Measurements from ENCODE around the gene STRBP. TPM values are rescaled to one million over a fixed set of nuclear protein-coding genes. Genes with fewer than 3 reads are reported as not detected.

Gene STRBP
- total RNA-seq, 1 experiment from 2014 or later, result 74.0 TPM

DNA sequence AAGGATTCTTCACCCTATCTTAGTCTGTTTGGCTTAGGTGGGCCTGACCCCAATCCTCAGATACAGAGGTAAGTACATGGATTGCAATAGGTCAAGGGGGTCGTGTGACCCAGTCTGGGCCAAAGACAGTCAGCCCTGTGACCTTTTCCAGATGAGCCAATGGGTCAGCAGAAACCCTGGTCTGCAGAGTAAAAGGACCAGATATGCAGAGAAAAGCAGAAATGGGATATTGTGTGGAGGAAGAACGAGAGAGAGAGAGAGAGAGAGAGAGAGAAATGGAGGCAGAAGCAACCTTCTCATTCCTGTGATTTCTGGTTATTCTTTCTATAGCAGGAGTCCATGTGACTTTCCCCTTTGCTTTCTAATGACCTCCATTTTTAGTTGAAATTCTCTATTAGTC, 47.2 kb upstream of the STRBP start:
- H3K4me3 Mint-ChIP-seq, result no peak overlapping the region
- H3K56ac ChIP-seq (ENCODE audit: insufficient read length, low read depth, low read length), result no peak overlapping the region
- H3K27ac ChIP-seq (ENCODE audit: insufficient read length, low read depth, low read length), result no peak overlapping the region
- H3K27me3 ChIP-seq (ENCODE audit: insufficient read depth, low read length), result no peaks in the 10 kb centered on the region
- H3T11ph ChIP-seq (ENCODE audit: low read length), result no peak overlapping the region
- peaks cover 7 to 11% of the 10 kb centered on the region in 2 experiments for H3K4me1 Mint-ChIP-seq
- H3K4me1 ChIP-seq (ENCODE audit: insufficient read depth, low read length), result no peaks in the 10 kb centered on the region
- no peak overlapping the region for H2BK20ac ChIP-seq (ENCODE audit: low read depth, low read length, poor library complexity, severe bottlenecking)
- no peaks in the 10 kb centered on the region for H3K36me3 Mint-ChIP-seq (ENCODE audit: insufficient read depth in 1 of 3, low read depth in 3 of 3)
- no peak overlapping the region for H3K18ac ChIP-seq (ENCODE audit: insufficient read length, low read depth, low read length)
- no peak overlapping the region for H2BK15ac ChIP-seq (ENCODE audit: low read depth, low read length)
- H3K9me3 Mint-ChIP-seq, result peaks cover 0 to 2% of the 10 kb centered on the region in 2 experiments; a peak in 1 of 5 replicates
- H2AK5ac ChIP-seq (ENCODE audit: insufficient read length, low read length), result no peak overlapping the region
- H4K91ac ChIP-seq (ENCODE audit: insufficient read length, low read depth, low read length), result no peak overlapping the region
- peaks cover 9% of the 10 kb centered on the region for H3K27me3 Mint-ChIP-seq (ENCODE audit: low read depth)
- H3K9ac ChIP-seq (ENCODE audit: extremely low read depth, insufficient read length, low read length), result no peak overlapping the region
- H2BK12ac ChIP-seq (ENCODE audit: insufficient read length, low read depth, low read length), result no peak overlapping the region
- H3K23ac ChIP-seq (ENCODE audit: insufficient read length, low read depth, low read length), result no peak overlapping the region
- H3K27ac Mint-ChIP-seq, result no peak overlapping the region
- H3K23me2 ChIP-seq (ENCODE audit: insufficient read length, low read depth, low read length, poor library complexity, severe bottlenecking), result no peaks in the 10 kb centered on the region
- H3K14ac ChIP-seq (ENCODE audit: insufficient read depth, low read length), result no peak overlapping the region
- no peak overlapping the region for H2BK120ac ChIP-seq (ENCODE audit: low read depth, low read length, poor library complexity, severe bottlenecking)
- no peak overlapping the region for H3K4ac ChIP-seq (ENCODE audit: low read depth, low read length)
- H3K9me3 ChIP-seq (ENCODE audit: control insufficient read depth, low read depth, low read length), result no peaks in the 10 kb centered on the region
- no peak overlapping the region for H4K8ac ChIP-seq (replicated peaks; ENCODE audit: insufficient read length, low read depth, low read length)
- H3K79me1 ChIP-seq (ENCODE audit: insufficient read depth, low read depth, low read length, poor library complexity, severe bottlenecking), result no peaks in the 10 kb centered on the region
- WGBS (ENCODE audit: extremely low coverage, insufficient read length, low lambda C conversion rate), result no CpG with 5 or more reads among the region's 2 CpGs
- H2AFZ ChIP-seq (ENCODE audit: low read length), result no peak overlapping the region
- no peak overlapping the region for H4K5ac ChIP-seq (ENCODE audit: insufficient read length, low read depth, low read length)
- no peak for DNase-seq
- H2BK5ac ChIP-seq (ENCODE audit: insufficient read length, low read length), result no peak overlapping the region
- TF ChIP-seq, protein P1, sequence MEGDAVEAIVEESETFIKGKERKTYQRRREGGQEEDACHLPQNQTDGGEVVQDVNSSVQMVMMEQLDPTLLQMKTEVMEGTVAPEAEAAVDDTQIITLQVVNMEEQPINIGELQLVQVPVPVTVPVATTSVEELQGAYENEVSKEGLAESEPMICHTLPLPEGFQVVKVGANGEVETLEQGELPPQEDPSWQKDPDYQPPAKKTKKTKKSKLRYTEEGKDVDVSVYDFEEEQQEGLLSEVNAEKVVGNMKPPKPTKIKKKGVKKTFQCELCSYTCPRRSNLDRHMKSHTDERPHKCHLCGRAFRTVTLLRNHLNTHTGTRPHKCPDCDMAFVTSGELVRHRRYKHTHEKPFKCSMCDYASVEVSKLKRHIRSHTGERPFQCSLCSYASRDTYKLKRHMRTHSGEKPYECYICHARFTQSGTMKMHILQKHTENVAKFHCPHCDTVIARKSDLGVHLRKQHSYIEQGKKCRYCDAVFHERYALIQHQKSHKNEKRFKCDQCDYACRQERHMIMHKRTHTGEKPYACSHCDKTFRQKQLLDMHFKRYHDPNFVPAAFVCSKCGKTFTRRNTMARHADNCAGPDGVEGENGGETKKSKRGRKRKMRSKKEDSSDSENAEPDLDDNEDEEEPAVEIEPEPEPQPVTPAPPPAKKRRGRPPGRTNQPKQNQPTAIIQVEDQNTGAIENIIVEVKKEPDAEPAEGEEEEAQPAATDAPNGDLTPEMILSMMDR (conservative IDR thresholded peaks at IDR 0.05), result no peak
- H3K4me2 ChIP-seq (ENCODE audit: insufficient read depth, insufficient read length, low read length), result no peak overlapping the region
- no peaks in the 10 kb centered on the region for H4K20me1 ChIP-seq (ENCODE audit: control insufficient read depth, insufficient read depth, insufficient read length)
- no peaks in the 10 kb centered on the region for H3K79me2 ChIP-seq (ENCODE audit: insufficient read depth, low read length)
